Kidney epithelial cell (primary cell): ENCODE measurements around the gene HDAC9. TPM values are rescaled to one million over a fixed set of nuclear protein-coding genes. Genes with fewer than 3 reads are reported as not detected.

Source experiments
- DNase-seq: peaks from one replicate; pipeline ENCODE4 v3.0.0-alpha.2; 2010; ENCODE audit warnings: low read depth
- H3K27me3 ChIP-seq: 2 replicates; pipeline ENCODE4 v1.6.0; 2011; ENCODE audit warnings: low read length; ENCODE audit not compliant: control insufficient read depth, insufficient read depth
- H3K36me3 ChIP-seq: 2 replicates; pipeline ENCODE4 v1.5.1; 2011; ENCODE audit warnings: low read length; ENCODE audit not compliant: control insufficient read depth, insufficient read depth
- H3K4me3 ChIP-seq: 2 replicates; pipeline ENCODE4 v1.5.1; 2011; ENCODE audit warnings: low read depth, mild to moderate bottlenecking, control low read depth, low read length
- CTCF ChIP-seq: IDR thresholded peaks from 2 replicates; pipeline ENCODE4 v1.5.1; 2011; ENCODE audit warnings: mild to moderate bottlenecking, moderate library complexity, low read length, control low read depth, inconsistent platforms; ENCODE audit not compliant: insufficient read depth, poor library complexity, severe bottlenecking
- total RNA-seq: library from RNA; depleted of rRNA; stranded (reverse); fragments of >200 nt; gene quantifications from 2 replicates; pipeline ENCODE4 v1.2.3, GENCODE V29; 2015

The HDAC9 gene
- total RNA-seq, 1 donor from 2014 or later: 84.5 TPM

DNA sequence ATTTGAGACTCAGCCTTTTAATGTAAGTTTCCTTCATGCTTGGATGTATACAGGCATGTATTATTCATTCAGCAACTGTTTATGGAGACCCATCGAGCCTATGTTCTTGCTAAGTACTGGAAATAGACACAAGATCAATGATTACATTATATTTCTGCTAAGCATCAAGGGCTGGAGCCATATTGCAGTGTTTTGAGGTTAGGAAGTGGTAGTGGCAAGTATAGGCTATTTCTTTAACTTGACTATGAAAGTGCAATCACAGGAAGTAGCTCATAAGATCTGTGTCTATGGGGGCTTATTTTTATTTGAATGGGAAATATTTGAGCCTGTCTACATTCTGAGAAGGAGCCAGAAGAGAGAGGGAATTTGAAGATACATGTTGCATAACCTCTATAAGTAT lies 123.8 kb downstream of the HDAC9 start:
- no peaks in the 10 kb centered on the region for H3K27me3 ChIP-seq

DNA sequence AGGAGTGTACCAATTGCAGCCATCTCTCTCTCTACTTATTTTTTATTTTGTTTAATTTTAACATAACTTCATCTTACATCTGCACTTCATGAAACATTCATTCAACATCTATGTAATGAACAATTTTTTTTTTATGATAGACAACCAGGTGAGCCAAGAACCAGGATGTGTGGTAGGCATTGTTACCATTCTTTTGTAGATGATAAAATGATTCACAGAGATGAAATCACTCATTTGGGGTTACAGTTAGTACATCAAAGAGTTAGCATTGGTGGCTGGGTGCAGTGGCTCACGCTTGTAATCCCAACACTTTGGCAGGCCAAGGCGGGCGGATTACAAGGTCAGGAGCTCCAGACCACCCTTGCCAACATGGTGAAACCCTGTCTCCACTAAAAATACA lies 127.8 kb downstream of the HDAC9 start:
- H3K36me3 ChIP-seq: no peaks in the 10 kb centered on the region
- DNase-seq: no peak
- no peak for TF ChIP-seq CTCF
- no peak overlapping the region for H3K4me3 ChIP-seq
- H3K27me3 ChIP-seq: no peaks in the 10 kb centered on the region

More for the DNA sequence above, 123.8 kb downstream of the HDAC9 start:
- no peak for DNase-seq
- Histone ChIP-seq H3K36me3 (no peaks in the 10 kb centered on the region), H3K4me3 (no peak overlapping the region)
- TF ChIP-seq CTCF: no peak

DNA sequence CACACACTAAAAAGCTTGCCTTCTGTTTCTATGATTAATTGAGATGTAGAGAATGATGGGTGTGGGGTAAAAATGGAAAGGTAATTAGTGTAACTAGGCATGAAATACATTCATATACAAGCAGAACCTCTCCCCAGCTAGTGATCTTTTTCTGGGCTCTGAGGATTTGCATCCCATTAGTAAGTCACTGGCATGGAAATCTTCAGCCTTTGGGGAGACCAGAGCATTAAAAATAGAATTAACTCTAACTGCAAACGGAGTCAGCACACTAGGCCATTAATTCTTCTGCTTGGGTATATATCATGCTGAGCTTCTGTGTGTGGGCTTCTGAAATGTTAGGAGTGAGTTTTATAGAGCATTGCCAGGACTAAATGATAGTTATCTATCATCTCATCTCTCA lies 128.9 kb downstream of the HDAC9 start:
- TF ChIP-seq CTCF: no peak
- Histone ChIP-seq H3K36me3 (no peaks in the 10 kb centered on the region), H3K27me3 (no peaks in the 10 kb centered on the region), H3K4me3 (no peak overlapping the region)
- no peak for DNase-seq

DNA sequence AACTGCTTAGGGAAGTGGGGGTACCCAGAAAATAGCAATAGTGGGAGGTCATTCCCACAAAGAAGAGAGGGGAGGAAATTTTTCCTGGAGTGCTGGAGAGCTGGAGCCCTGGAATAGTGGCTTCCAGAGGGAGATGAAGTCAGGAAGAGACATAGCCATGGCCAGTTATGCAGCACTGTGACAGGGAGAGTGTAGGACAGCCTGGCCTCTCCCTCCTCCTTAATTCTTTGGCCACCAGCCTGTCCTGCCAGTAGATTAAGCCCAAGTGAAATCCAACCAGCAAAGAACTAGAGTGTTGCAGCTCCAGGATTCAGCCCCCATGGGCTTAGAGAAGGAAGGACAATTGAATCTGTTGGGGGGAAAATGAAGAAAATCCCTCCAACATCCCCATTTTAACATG lies 130.5 kb downstream of the HDAC9 start:
- Histone ChIP-seq H3K4me3 (no peak overlapping the region), H3K36me3 (no peaks in the 10 kb centered on the region), H3K27me3 (no peaks in the 10 kb centered on the region)
- TF ChIP-seq CTCF: no peak
- DNase-seq: no peak

GRCh38 chr7:18626717-18627116 lies 131.2 kb downstream of the HDAC9 start:
- Histone ChIP-seq H3K36me3 (no peaks in the 10 kb centered on the region), H3K4me3 (no peak overlapping the region), H3K27me3 (no peaks in the 10 kb centered on the region)
- no peak for DNase-seq
- TF ChIP-seq CTCF: no peak

DNA sequence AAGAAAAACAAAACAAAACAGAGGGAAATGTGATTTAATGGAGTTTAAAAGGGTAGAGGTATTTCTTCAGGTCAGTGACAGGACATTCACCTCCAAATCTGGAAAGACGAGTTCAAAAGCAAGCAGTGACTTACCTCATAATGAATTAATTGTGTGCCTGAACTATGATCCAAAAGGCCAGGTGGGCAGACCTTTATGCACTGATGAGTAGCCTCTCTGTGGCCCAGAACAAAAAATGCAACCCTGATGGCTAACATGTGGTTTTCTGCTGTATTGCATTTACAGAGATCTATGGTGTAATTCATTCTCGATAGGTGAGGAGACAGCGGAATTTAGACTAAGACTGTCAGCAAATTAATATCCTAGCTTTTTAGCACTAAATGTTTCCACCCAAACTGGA lies 142.0 kb downstream of the HDAC9 start:
- Histone ChIP-seq H3K36me3 (no peaks in the 10 kb centered on the region), H3K27me3 (no peaks in the 10 kb centered on the region), H3K4me3 (no peak overlapping the region)
- TF ChIP-seq CTCF: no peak
- no peak for DNase-seq
